Activated CD4-positive, alpha-beta T cell treated with anti-CD3 and anti-CD28 coated beads for 1 hour (primary cell): ENCODE results near the gene TMPRSS13.
"Not testable (repeated sequence)": the region's sequence is repeated elsewhere in the genome, so short reads cannot be mapped to it uniquely, and the experiment has no call there.

ENCODE experiments used
- DNase-seq: peaks from one replicate; pipeline ENCODE4 v3.0.0-alpha.2; 2020

The TMPRSS13 gene

DNA sequence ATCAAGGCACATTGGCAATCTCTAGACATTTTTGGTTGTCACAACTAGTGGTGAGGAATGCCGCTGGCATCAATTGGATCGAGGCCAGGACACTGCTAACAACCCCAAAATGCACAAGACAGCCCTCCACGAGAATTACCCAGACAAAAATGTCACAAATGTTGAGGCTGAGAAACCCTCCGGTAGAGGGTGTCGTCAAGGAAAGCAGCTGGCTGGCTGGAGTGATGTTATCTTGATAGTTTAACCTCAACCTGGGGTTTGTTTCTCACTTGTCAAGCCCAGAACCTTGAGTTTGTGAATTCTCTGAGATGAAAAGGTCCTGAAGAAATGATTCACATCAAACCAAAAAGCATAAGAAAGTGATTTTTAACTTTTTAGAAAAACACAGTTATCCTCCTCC, 21.1 kb upstream of the TMPRSS13 start:
- peak; percentile 48 for DNase-seq

DNA sequence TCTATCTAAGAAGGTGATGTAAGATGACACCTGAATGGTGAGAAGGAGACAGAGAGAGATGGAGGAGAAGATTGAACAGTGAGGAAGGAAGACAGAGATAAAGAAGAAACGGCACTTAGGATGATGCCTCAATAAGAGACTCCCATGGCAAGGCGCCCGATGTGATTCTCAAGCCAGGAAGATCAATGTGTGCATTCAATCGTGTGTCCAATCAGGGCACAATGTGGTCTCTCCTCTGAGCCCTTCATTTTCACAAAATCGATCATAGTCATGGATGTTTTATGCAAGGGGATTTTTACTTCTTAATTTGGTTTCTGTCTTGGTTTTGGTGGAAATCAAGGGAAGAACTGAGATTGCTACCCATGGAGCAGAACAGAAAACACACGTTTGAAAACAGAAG, 19.9 kb upstream of the TMPRSS13 start:
- no peak for DNase-seq

DNA sequence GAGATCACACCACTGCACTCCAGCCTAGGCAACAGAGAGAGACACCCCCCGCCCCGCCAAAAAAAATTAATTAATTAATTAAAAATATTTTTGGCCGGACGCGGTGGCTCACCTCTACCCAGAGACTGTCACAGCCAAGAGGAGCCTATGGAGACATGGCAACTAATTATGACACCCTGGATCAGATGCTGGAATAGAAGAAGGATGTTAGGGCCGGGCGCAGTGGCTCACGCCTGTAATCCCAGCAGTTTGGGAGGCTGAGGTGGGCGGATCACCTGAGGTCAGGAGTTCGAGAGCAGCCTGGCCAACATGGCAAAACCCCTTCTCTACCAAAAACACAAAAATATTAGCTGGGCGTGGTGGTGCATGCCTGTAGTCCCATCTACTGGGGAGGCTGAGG, 19.3 kb upstream of the TMPRSS13 start:
- not testable (repeated sequence) for DNase-seq

GRCh38 chr11:117947751-117948150, 18.5 kb upstream of the TMPRSS13 start:
- DNase-seq, result not testable (repeated sequence)

DNA sequence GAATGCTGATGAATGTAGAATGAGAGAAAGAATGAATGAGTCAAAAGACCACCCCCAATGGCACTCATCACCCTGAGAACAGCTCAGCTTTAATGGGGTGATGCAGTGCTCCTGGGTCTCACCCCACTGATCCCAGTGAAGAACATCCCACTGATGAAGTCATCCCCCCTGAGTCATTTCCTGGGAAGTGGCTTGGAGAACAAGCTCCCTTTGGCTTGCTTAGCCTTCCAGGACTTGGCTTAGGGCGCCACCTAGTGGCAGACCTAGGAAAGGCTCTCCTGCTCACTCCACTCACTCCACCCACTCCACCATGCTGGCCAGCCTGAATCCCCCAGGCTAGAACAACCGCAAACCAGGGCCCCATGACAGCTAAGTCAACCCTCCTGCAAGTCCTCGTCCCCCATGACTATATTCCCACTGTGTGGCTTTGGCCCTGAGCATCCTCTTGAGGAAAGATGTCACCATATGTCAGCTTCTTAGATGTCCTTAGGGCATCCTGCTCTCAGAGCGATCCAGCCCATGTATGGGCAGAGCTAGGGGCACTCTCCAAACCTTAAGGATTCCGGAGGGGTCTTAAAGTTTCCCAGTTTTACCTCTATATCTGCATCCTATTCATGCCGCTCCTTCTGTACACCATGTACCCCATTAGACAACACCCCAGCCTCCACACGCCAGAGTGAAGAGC, 17.8 kb upstream of the TMPRSS13 start:
- DNase-seq, result peak; percentile 75

- DNase-seq, result no peak
These were observed 17.1 kb upstream of the TMPRSS13 start for GRCh38 chr11:117946156-117946841.

GRCh38 chr11:117945047-117945810, 16.0 kb upstream of the TMPRSS13 start:
- DNase-seq, result no peak

- no peak for DNase-seq
These were observed 15.4 kb upstream of the TMPRSS13 start for GRCh38 chr11:117944554-117944953.

- DNase-seq, result no peak
These were observed 12.9 kb upstream of the TMPRSS13 start for GRCh38 chr11:117941976-117942654.

GRCh38 chr11:117941163-117941707, 12.0 kb upstream of the TMPRSS13 start:
- no peak for DNase-seq

DNA sequence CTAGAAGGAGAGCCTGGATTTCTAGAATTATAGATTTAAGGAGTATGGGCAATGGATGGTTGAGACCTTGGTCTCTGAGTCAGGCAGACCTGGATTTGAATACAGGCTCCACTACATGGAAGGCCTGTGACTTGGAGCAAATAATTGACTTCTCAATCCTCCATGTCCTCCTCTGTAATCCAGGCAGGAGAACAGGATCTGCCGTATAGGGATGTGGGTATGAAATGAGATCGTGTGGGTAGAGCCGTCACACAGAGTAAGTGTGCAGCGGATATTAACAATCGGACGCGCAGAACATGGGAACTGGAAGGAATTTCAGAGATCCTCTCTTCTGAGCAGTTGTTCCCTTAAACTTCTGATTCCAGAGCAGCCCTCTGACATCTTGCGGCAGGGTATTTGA, 11.5 kb upstream of the TMPRSS13 start:
- DNase-seq, result no peak

DNA sequence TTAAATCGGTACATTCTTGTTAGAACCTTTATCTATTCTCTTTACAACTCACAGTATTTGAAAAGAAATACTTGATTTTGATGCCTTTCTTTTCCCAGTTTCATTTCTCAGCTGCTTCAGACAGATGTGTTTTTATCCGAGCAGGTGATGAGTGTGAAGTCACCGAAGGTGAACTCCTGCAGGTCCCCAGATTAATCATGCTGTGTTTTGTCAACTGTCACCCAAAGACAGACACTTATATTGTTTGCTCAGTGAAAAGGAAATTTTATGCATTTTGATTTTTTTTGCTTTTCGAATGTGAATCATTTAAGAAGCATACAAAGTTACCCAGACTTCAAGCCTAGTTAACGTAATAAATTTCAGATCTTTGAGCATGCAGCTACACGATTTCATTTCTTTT, 7.8 kb upstream of the TMPRSS13 start:
- no peak for DNase-seq

DNA sequence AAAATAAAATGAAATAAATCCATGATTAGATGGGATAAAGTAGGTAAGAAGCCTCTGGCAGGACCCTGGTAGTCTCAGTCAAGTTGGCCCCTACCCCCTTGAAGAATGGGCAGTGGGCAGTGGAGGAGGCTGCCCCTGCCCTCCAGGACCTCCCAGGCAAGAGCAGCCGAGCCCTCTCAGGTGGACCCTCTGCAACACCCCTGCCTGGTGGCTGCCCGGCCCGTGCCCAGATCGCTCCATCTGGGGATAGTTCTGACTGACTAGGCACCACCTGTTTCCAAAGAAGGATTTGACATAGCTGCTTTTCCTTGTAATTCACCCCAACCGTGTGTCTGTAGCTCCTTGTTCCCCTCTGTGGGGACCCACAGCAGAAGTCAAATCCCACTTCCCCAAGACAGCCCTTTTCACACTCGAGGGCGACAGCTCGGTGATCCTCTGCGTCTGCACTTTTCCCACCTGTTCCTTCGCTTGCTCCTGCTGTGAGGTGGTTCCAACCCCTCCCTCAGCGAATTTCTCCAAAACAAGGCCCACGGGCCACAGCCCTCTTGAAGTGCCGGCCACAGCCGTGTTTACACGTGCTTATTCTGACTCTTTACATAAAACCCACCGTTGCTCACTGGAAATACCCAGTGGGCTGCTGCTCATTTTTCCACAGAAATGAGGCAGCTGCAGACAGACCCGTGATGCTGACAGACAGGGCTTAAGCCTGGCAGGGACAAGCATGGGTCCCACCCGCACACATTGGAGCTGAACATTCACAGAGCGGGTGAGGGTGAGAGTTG, 5.5 kb upstream of the TMPRSS13 start:
- no peak for DNase-seq

DNA sequence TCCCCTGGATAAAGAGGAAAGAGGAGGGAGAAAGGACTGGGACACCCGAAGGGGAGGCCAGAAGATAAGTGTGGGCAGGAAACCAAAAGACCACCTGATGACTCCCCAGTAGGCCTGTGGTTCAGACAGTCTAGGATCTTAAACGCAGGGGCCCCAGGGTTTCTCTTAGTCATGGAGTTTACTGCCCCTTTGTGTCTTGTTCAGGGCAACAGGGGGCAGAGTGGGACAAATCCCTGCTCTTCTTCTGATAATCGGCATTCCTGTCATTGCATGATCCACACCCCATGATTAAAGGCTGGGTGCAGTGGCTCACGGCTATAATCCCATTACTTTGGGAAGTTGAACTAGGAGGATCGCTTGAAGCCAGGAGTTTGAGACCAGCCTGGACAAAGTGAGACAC, 4.7 kb upstream of the TMPRSS13 start:
- DNase-seq, result no peak

GRCh38 chr11:117933475-117933874, 4.3 kb upstream of the TMPRSS13 start:
- DNase-seq, result no peak

GRCh38 chr11:117932947-117933346, 3.7 kb upstream of the TMPRSS13 start:
- DNase-seq, result no peak

DNA sequence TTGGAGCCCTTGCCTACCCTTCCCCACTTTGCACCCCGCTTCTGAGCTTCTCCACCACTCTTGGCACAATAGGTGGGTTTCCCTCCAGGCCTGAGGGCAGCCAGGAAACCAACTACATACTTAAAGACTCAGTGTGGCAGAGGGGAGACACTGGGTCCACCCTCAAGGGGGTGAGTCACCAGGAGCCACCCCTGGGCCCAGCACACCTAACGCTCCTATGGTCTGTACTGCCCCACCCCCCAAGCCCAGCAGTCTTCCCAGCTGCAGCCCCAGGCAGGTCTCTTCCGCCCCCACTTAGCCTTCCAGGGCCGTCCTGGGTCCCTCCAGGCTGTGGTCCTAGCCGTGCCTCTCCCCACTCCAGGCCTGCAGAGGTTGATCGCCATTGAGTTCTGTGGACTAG, 3.2 kb upstream of the TMPRSS13 start:
- DNase-seq, result no peak

- DNase-seq, result no peak
These were observed 2.8 kb upstream of the TMPRSS13 start for GRCh38 chr11:117931971-117932370.

- no peak for DNase-seq
These were observed 2.2 kb upstream of the TMPRSS13 start for GRCh38 chr11:117931331-117931950.

DNA sequence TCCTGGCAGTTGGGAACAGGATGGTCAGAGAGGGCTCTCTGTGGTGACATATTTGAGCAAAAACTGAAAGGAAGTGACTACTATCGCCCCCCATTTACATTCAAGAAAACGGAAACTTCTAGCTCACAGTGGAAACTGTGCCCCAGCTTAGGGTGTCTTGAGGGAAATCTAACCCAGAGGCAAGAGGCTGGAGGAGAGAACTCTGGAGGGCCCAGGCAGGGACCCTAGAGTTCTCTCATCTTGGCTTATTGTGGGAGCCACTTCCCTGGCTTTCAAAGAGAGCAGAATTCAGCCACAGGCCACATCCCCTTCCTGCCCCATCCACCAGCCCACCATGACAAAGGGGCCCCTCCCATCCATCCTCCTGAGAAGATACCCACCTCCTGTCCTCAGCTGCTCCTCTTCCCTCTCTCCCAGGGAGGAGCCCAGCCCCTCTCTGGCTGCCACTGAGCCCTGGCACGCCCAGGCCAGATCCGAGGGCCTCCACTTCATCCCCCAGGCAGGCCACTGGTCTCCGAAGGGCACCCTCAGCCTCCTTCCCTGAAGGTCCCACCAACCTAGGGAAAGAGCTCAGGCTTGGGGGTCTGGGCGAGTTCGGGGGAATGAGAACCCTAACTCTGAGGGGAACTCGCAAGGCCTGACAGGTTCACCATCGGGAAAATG, 1.6 kb upstream of the TMPRSS13 start:
- DNase-seq, result no peak

GRCh38 chr11:117929916-117930570, 841 bp upstream of the TMPRSS13 start:
- no peak for DNase-seq
